HL-60 (cell line): Measurements from ENCODE around the gene SH2B3.

Experiments used
- CTCF ChIP-seq: IDR thresholded peaks from one replicate; pipeline ENCODE4 v1.5.1; 2011; ENCODE audit warnings: low read length, control low read depth, inconsistent platforms; ENCODE audit not compliant: insufficient read depth
- GABPA ChIP-seq: IDR thresholded peaks from 2 replicates; pipeline ENCODE4 v1.6.1; 2012; ENCODE audit warnings: low read depth
- POLR2AphosphoS5 ChIP-seq: IDR thresholded peaks from 2 replicates; pipeline ENCODE4 v1.6.1; 2012; ENCODE audit warnings: low read depth
- REST ChIP-seq: IDR thresholded peaks from 2 replicates; pipeline ENCODE4 v1.6.1; 2012; ENCODE audit warnings: low read depth; ENCODE audit not compliant: insufficient replicate concordance
- SPI1 ChIP-seq: IDR thresholded peaks from 2 replicates; pipeline ENCODE4 v1.6.1; 2012; ENCODE audit warnings: low read depth, mild to moderate bottlenecking, borderline replicate concordance

GRCh38 chr12:111401167-111401605, 4.5 kb upstream of the SH2B3 start:
- TF ChIP-seq CTCF = no peak
- TF ChIP-seq GABPA = no peak
- TF ChIP-seq POLR2AphosphoS5 = no peak
- no peak for TF ChIP-seq REST
- no peak for TF ChIP-seq SPI1
